OCI-LY3 (cell line): ENCODE data around the gene PITX2.

Experiments
- CTCF ChIP-seq: fragments of 200-600, 300-600 bp; sonication (generic); IDR thresholded peaks from 2 replicates; pipeline ENCODE4 v1.5.1; 2014; ENCODE audit warnings: antibody characterized with exemption, low read length, low read depth
- EZH2phosphoT487 ChIP-seq: fragments of 200-600 bp; shearing (Covaris generic); IDR thresholded peaks from 2 replicates; pipeline ENCODE4 v1.6.1; 2018; ENCODE audit warnings: antibody characterized with exemption, mixed run types, low read depth

GRCh38 chr4:110627977-110628662 lies 5.2 kb upstream of the PITX2 start:
- TF ChIP-seq CTCF = no peak
- TF ChIP-seq EZH2phosphoT487 = no peak
